Activated T-helper 2 cell treated with anti-CD3 and anti-CD28 coated beads, Interferon-gamma antibody, Interleukin-2, Interleukin-4, amounts not matched to agents 10 μg/mL and 5 μg/mL and 100 μg/mL, durations not matched to agents 14 hours and 24 hours and 36 hours (primary cell): ENCODE results near the gene SH3PXD2A. TPM values are rescaled to one million over a fixed set of nuclear protein-coding genes. Genes with fewer than 3 reads are reported as not detected.

ENCODE experiments used
- DNase-seq: peaks from one replicate; pipeline ENCODE4 v3.0.0; 2021; ENCODE audit warnings: low spot score
- H3K27ac Mint-ChIP-seq: one replicate; pipeline ENCODE4 v1.8.0; 2021; ENCODE audit warnings: mixed read lengths
- H3K27me3 Mint-ChIP-seq: one replicate; pipeline ENCODE4 v1.8.0; 2021; ENCODE audit warnings: low read depth, mixed read lengths
- H3K36me3 Mint-ChIP-seq: one replicate; pipeline ENCODE4 v1.8.0; 2021; ENCODE audit warnings: low read depth, mixed read lengths
- H3K4me1 Mint-ChIP-seq: one replicate; pipeline ENCODE4 v1.8.0; 2021; ENCODE audit warnings: low read depth, mixed read lengths
- H3K4me3 Mint-ChIP-seq: one replicate; pipeline ENCODE4 v1.8.0; 2021; ENCODE audit warnings: low read depth, mild to moderate bottlenecking, moderate library complexity, mixed read lengths
- H3K9me3 Mint-ChIP-seq: one replicate; pipeline ENCODE4 v1.8.0; 2021; ENCODE audit warnings: mixed read lengths
- intact Hi-C: fragments of 100-400 bp; cut with micrococcal nuclease; formaldehyde crosslinking; loops from one replicate; pipeline ENCODE4 v1.15.1; 2023
- total RNA-seq: library from RNA; stranded (reverse); gene quantifications from 2 replicates; pipeline ENCODE4 v1.2.3, GENCODE V29; 2022

The SH3PXD2A gene
- total RNA-seq, 1 donor from 2014 or later: 8.6 TPM

GRCh38 chr10:103716206-103717160, 138.9 kb downstream of the SH3PXD2A start:
- Mint-ChIP-seq H3K4me3 (no peak overlapping the region), H3K9me3 (no peaks in the 10 kb centered on the region), H3K27ac (no peak overlapping the region), H3K36me3 (no peaks in the 10 kb centered on the region), H3K4me1 (peaks cover 4% of the 10 kb centered on the region), H3K27me3 (no peaks in the 10 kb centered on the region)
- DNase-seq: no peak
- intact Hi-C loops: no loop called here

GRCh38 chr10:103715430-103715829, 139.9 kb downstream of the SH3PXD2A start:
- Mint-ChIP-seq H3K36me3 (no peaks in the 10 kb centered on the region), H3K27me3 (no peaks in the 10 kb centered on the region), H3K27ac (no peak overlapping the region), H3K9me3 (no peaks in the 10 kb centered on the region), H3K4me1 (peaks cover 4% of the 10 kb centered on the region), H3K4me3 (no peak overlapping the region)
- intact Hi-C loops: no loop called here
- DNase-seq: no peak

- intact Hi-C loops: no loop called here
- Mint-ChIP-seq H3K4me1 (peaks cover 7% of the 10 kb centered on the region), H3K27me3 (no peaks in the 10 kb centered on the region), H3K36me3 (no peaks in the 10 kb centered on the region), H3K9me3 (no peaks in the 10 kb centered on the region), H3K4me3 (no peak overlapping the region), H3K27ac (no peak overlapping the region)
- no peak for DNase-seq
Measured at GRCh38 chr10:103714232-103714891, 141.0 kb downstream of the SH3PXD2A start.

GRCh38 chr10:103713676-103714075, 141.7 kb downstream of the SH3PXD2A start:
- Mint-ChIP-seq H3K9me3 (no peaks in the 10 kb centered on the region), H3K4me1 (peaks cover 9% of the 10 kb centered on the region), H3K36me3 (no peaks in the 10 kb centered on the region), H3K4me3 (no peak overlapping the region), H3K27me3 (no peaks in the 10 kb centered on the region), H3K27ac (no peak overlapping the region)
- DNase-seq: no peak
- intact Hi-C loops: loop anchor here (1.0 kb wide), 2 partner anchors 146 to 173 kb away; no protein-coding TSS in a partner anchor

GRCh38 chr10:103712898-103713498, 142.4 kb downstream of the SH3PXD2A start:
- no peaks in the 10 kb centered on the region for H3K9me3 Mint-ChIP-seq
- H3K27me3 Mint-ChIP-seq: no peaks in the 10 kb centered on the region
- H3K36me3 Mint-ChIP-seq: no peaks in the 10 kb centered on the region
- intact Hi-C loops: loop anchor here (1.0 kb wide), 2 partner anchors 146 to 173 kb away; no protein-coding TSS in a partner anchor
- H3K4me3 Mint-ChIP-seq: no peak overlapping the region
- H3K4me1 Mint-ChIP-seq: peaks cover 9% of the 10 kb centered on the region
- H3K27ac Mint-ChIP-seq: no peak overlapping the region
- DNase-seq: peak; percentile 69

GRCh38 chr10:103712146-103712545, 143.2 kb downstream of the SH3PXD2A start:
- Mint-ChIP-seq H3K4me1 (peaks cover 9% of the 10 kb centered on the region), H3K4me3 (no peak overlapping the region), H3K27ac (no peak overlapping the region), H3K9me3 (no peaks in the 10 kb centered on the region), H3K36me3 (no peaks in the 10 kb centered on the region), H3K27me3 (no peaks in the 10 kb centered on the region)
- DNase-seq: no peak
- intact Hi-C loops: no loop called here

- peaks cover 9% of the 10 kb centered on the region for H3K4me1 Mint-ChIP-seq
- no peaks in the 10 kb centered on the region for H3K36me3 Mint-ChIP-seq
- DNase-seq: no peak
- intact Hi-C loops: no loop called here
- H3K9me3 Mint-ChIP-seq: no peaks in the 10 kb centered on the region
- no peaks in the 10 kb centered on the region for H3K27me3 Mint-ChIP-seq
- H3K27ac Mint-ChIP-seq: no peak overlapping the region
- no peak overlapping the region for H3K4me3 Mint-ChIP-seq
Measured at GRCh38 chr10:103711351-103711994, 143.9 kb downstream of the SH3PXD2A start.

- no peak for DNase-seq
- no peaks in the 10 kb centered on the region for H3K9me3 Mint-ChIP-seq
- intact Hi-C loops: no loop called here
- H3K36me3 Mint-ChIP-seq: no peaks in the 10 kb centered on the region
- no peak overlapping the region for H3K4me3 Mint-ChIP-seq
- H3K4me1 Mint-ChIP-seq: peaks cover 9% of the 10 kb centered on the region
- H3K27me3 Mint-ChIP-seq: no peaks in the 10 kb centered on the region
- no peak overlapping the region for H3K27ac Mint-ChIP-seq
Measured at GRCh38 chr10:103710490-103710889, 144.9 kb downstream of the SH3PXD2A start.

- no peak for DNase-seq
- no peaks in the 10 kb centered on the region for H3K36me3 Mint-ChIP-seq
- no peaks in the 10 kb centered on the region for H3K27me3 Mint-ChIP-seq
- no peak overlapping the region for H3K4me3 Mint-ChIP-seq
- no peak overlapping the region for H3K27ac Mint-ChIP-seq
- intact Hi-C loops: no loop called here
- peaks cover 9% of the 10 kb centered on the region for H3K4me1 Mint-ChIP-seq
- no peaks in the 10 kb centered on the region for H3K9me3 Mint-ChIP-seq
Measured at GRCh38 chr10:103709341-103709920, 145.9 kb downstream of the SH3PXD2A start.

GRCh38 chr10:103708627-103709288, 146.6 kb downstream of the SH3PXD2A start:
- H3K27me3 Mint-ChIP-seq: no peaks in the 10 kb centered on the region
- peaks cover 9% of the 10 kb centered on the region for H3K4me1 Mint-ChIP-seq
- no peak overlapping the region for H3K27ac Mint-ChIP-seq
- H3K4me3 Mint-ChIP-seq: no peak overlapping the region
- no peaks in the 10 kb centered on the region for H3K9me3 Mint-ChIP-seq
- DNase-seq: no peak
- intact Hi-C loops: no loop called here
- no peaks in the 10 kb centered on the region for H3K36me3 Mint-ChIP-seq

GRCh38 chr10:103707956-103708626, 147.3 kb downstream of the SH3PXD2A start:
- Mint-ChIP-seq H3K27me3 (no peaks in the 10 kb centered on the region), H3K4me3 (no peak overlapping the region), H3K36me3 (no peaks in the 10 kb centered on the region), H3K4me1 (peaks cover 8% of the 10 kb centered on the region), H3K27ac (no peak overlapping the region), H3K9me3 (no peaks in the 10 kb centered on the region)
- DNase-seq: no peak
- intact Hi-C loops: no loop called here
